ENCODE results near the gene CADM1.

Gene CADM1

DNA sequence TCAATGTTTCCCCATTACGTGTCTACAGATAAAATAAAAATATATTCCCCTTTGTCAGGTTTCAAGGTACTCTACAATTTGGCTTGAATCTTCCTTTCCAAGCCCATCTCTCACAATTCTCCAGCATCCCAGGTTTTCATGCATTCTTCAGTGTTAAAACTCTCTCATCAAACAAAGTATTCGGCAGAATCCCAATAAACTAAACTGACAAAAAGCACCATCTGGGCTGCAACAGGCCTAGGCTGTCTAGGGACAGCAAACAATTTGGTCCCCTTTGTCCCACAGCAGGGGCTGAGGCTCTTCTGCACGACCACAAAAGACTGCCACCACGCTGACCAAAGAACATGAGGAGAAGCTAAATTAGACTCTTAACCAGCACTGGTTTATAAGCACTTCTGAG, 159.4 kb downstream of the CADM1 start:
- Histone ChIP-seq H3K9me3 (ENCODE audit: insufficient read depth, low read length, severe bottlenecking) (no peaks in the 10 kb centered on the region), H3K79me2 (ENCODE audit: insufficient read depth, low read length) (no peaks in the 10 kb centered on the region), H2AFZ (ENCODE audit: low read depth, low read length) (no peak overlapping the region), H3K27me3 (ENCODE audit: insufficient read depth, low read length, poor library complexity) (no peaks in the 10 kb centered on the region), H3K4me3 (ENCODE audit: low read depth in 1 of 2, low read length in 2 of 2) (no peak overlapping the region), H3K4me2 (ENCODE audit: insufficient read depth, low read length) (no peak overlapping the region), H3K27ac (ENCODE audit: low read length) (no peak overlapping the region), H3K4me1 (ENCODE audit: insufficient read depth, low read length) (no peaks in the 10 kb centered on the region), H3K36me3 (ENCODE audit: insufficient read depth, low read length) (no peaks in the 10 kb centered on the region), H3K9ac (ENCODE audit: low read depth, low read length) (no peak overlapping the region), H4K20me1 (ENCODE audit: insufficient read depth, low read length) (no peaks in the 10 kb centered on the region)
- TF ChIP-seq, protein P1, sequence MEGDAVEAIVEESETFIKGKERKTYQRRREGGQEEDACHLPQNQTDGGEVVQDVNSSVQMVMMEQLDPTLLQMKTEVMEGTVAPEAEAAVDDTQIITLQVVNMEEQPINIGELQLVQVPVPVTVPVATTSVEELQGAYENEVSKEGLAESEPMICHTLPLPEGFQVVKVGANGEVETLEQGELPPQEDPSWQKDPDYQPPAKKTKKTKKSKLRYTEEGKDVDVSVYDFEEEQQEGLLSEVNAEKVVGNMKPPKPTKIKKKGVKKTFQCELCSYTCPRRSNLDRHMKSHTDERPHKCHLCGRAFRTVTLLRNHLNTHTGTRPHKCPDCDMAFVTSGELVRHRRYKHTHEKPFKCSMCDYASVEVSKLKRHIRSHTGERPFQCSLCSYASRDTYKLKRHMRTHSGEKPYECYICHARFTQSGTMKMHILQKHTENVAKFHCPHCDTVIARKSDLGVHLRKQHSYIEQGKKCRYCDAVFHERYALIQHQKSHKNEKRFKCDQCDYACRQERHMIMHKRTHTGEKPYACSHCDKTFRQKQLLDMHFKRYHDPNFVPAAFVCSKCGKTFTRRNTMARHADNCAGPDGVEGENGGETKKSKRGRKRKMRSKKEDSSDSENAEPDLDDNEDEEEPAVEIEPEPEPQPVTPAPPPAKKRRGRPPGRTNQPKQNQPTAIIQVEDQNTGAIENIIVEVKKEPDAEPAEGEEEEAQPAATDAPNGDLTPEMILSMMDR (IDR thresholded peaks at IDR 0.05; ENCODE audit: borderline replicate concordance, extremely low read depth, low read length, poor library complexity, severe bottlenecking): no peak
- TF ChIP-seq EZH2 (IDR thresholded peaks at IDR 0.05; ENCODE audit: borderline replicate concordance, low read depth, low read length, severe bottlenecking): no peak
- DNase-seq (no peak), ATAC-seq (ENCODE audit: insufficient read depth, low read depth) (no peak)

DNA sequence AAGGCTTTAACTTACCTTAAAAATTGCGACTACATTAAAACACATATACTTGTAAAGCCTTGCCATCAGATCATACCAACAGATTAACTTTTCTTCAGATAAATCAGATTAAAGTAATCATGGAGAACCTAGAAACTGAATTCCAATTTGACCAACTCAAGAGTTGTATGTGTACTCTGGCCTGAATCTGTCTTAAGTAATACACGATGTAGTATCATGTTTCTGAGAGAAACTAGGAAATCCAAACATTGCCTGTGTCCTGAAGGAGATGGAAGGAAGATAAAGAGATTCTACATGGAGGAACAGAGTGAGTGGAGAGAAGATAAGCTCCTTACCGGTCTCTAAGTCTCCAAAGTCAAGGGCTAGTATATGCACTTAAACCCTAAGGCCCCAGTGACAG, 162.1 kb downstream of the CADM1 start:
- H3K79me2 ChIP-seq (ENCODE audit: insufficient read depth, low read length): no peaks in the 10 kb centered on the region
- no peak overlapping the region for H3K4me2 ChIP-seq (ENCODE audit: insufficient read depth, low read length)
- no peaks in the 10 kb centered on the region for H4K20me1 ChIP-seq (ENCODE audit: insufficient read depth, low read length)
- peaks cover 2% of the 10 kb centered on the region for H3K27me3 ChIP-seq (ENCODE audit: insufficient read depth, low read length, poor library complexity)
- H3K36me3 ChIP-seq (ENCODE audit: insufficient read depth, low read length): no peaks in the 10 kb centered on the region
- DNase-seq (no peak), ATAC-seq (ENCODE audit: insufficient read depth, low read depth) (no peak)
- H3K9me3 ChIP-seq (ENCODE audit: insufficient read depth, low read length, severe bottlenecking): no peaks in the 10 kb centered on the region
- TF ChIP-seq EZH2 (IDR thresholded peaks at IDR 0.05; ENCODE audit: borderline replicate concordance, low read depth, low read length, severe bottlenecking): no peak
- TF ChIP-seq, protein P1 (IDR thresholded peaks at IDR 0.05; ENCODE audit: borderline replicate concordance, extremely low read depth, low read length, poor library complexity, severe bottlenecking): no peak
- no peak overlapping the region for H3K9ac ChIP-seq (ENCODE audit: low read depth, low read length)
- H3K27ac ChIP-seq (ENCODE audit: low read length): no peak overlapping the region
- H2AFZ ChIP-seq (ENCODE audit: low read depth, low read length): no peak overlapping the region
- no peaks in the 10 kb centered on the region for H3K4me1 ChIP-seq (ENCODE audit: insufficient read depth, low read length)
- no peak overlapping the region for H3K4me3 ChIP-seq (ENCODE audit: low read depth in 1 of 2, low read length in 2 of 2)

DNA sequence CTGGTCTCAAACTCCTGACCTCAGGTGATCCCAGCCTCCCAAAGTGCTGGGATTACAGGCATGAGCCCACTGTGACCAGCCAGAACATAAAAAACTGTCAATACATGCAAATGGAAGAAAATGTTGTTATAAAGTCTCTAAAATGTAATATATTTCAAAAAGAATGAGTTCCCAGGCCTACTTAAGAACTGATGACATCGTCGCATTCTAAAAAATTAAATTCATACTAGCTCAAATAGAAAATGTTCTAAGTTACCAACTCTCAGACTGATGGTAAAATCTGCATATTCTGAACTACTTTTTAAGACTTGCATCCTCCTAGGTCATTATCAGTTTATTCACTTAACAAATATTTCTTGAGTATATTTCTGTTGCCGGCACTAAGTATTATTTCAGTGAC, 163.3 kb downstream of the CADM1 start:
- no peaks in the 10 kb centered on the region for H3K36me3 ChIP-seq (ENCODE audit: insufficient read depth, low read length)
- H3K9me3 ChIP-seq (ENCODE audit: insufficient read depth, low read length, severe bottlenecking): no peaks in the 10 kb centered on the region
- no peak overlapping the region for H3K27ac ChIP-seq (ENCODE audit: low read length)
- H3K4me3 ChIP-seq (ENCODE audit: low read depth in 1 of 2, low read length in 2 of 2): no peak overlapping the region
- H3K27me3 ChIP-seq (ENCODE audit: insufficient read depth, low read length, poor library complexity): peaks cover 6% of the 10 kb centered on the region
- no peak for TF ChIP-seq EZH2 (IDR thresholded peaks at IDR 0.05; ENCODE audit: borderline replicate concordance, low read depth, low read length, severe bottlenecking)
- TF ChIP-seq, protein P1 (IDR thresholded peaks at IDR 0.05; ENCODE audit: borderline replicate concordance, extremely low read depth, low read length, poor library complexity, severe bottlenecking): no peak
- H4K20me1 ChIP-seq (ENCODE audit: insufficient read depth, low read length): no peaks in the 10 kb centered on the region
- H3K4me2 ChIP-seq (ENCODE audit: insufficient read depth, low read length): no peak overlapping the region
- no peak overlapping the region for H2AFZ ChIP-seq (ENCODE audit: low read depth, low read length)
- no peak overlapping the region for H3K9ac ChIP-seq (ENCODE audit: low read depth, low read length)
- H3K79me2 ChIP-seq (ENCODE audit: insufficient read depth, low read length): no peaks in the 10 kb centered on the region
- ATAC-seq (ENCODE audit: insufficient read depth, low read depth): no peak
- no peak for DNase-seq
- H3K4me1 ChIP-seq (ENCODE audit: insufficient read depth, low read length): no peaks in the 10 kb centered on the region

DNA sequence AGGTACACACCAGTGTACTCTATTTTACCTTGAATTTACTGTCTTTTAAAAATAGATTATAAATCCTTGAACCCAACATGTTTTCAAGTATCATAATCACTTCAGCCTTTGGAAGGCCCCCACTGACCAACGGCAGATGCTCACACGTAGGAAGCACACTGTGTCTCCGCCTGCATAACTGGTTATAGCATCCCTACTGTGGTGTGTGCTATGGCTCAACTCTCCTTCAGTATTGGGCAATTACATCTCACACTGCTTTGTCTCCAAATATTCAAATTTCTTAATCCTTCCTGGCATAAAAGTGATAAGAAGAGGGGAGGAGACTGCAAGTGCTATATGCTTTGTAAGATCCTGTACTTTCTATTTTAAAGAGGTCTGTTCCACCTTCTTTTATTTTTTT, 165.7 kb downstream of the CADM1 start:
- Histone ChIP-seq H3K9ac (ENCODE audit: low read depth, low read length) (no peak overlapping the region), H3K4me2 (ENCODE audit: insufficient read depth, low read length) (no peak overlapping the region), H3K27me3 (ENCODE audit: insufficient read depth, low read length, poor library complexity) (peaks cover 7% of the 10 kb centered on the region), H2AFZ (ENCODE audit: low read depth, low read length) (no peak overlapping the region), H4K20me1 (ENCODE audit: insufficient read depth, low read length) (no peaks in the 10 kb centered on the region), H3K4me1 (ENCODE audit: insufficient read depth, low read length) (no peaks in the 10 kb centered on the region), H3K27ac (ENCODE audit: low read length) (no peak overlapping the region), H3K9me3 (ENCODE audit: insufficient read depth, low read length, severe bottlenecking) (no peaks in the 10 kb centered on the region), H3K79me2 (ENCODE audit: insufficient read depth, low read length) (no peaks in the 10 kb centered on the region), H3K4me3 (ENCODE audit: low read depth in 1 of 2, low read length in 2 of 2) (no peak overlapping the region), H3K36me3 (ENCODE audit: insufficient read depth, low read length) (no peaks in the 10 kb centered on the region)
- TF ChIP-seq, protein P1 (IDR thresholded peaks at IDR 0.05; ENCODE audit: borderline replicate concordance, extremely low read depth, low read length, poor library complexity, severe bottlenecking): no peak
- no peak for TF ChIP-seq EZH2 (IDR thresholded peaks at IDR 0.05; ENCODE audit: borderline replicate concordance, low read depth, low read length, severe bottlenecking)
- no peak for ATAC-seq (ENCODE audit: insufficient read depth, low read depth)
- no peak for DNase-seq

Data from DND-41 (cell line).